SK-N-MC (cell line): ENCODE measurements around the gene DMBX1.

Experiments used
- DNase-seq: peaks from one replicate; pipeline ENCODE4 v3.0.0-alpha.2; 2011; ENCODE audit warnings: low read depth, low spot score
- H3K27ac ChIP-seq: fragments of 200-600 bp; sonication (generic); 2 replicates; pipeline ENCODE4 v1.5.1; 2016; ENCODE audit warnings: mixed run types
- H3K36me3 ChIP-seq: fragments of 200-600 bp; sonication (generic); 2 replicates; pipeline ENCODE4 v1.6.1; 2017; ENCODE audit warnings: antibody characterized with exemption, low read length, mixed read lengths; ENCODE audit not compliant: insufficient read depth
- H3K4me3 ChIP-seq: fragments of 200-600 bp; sonication (generic); 2 replicates; pipeline ENCODE4 v1.5.1; 2016
- H3K9ac ChIP-seq: fragments of 200-600 bp; sonication (generic); 2 replicates; pipeline ENCODE4 v1.8.0; 2017; ENCODE audit warnings: mixed run types, mixed read lengths; ENCODE audit not compliant: insufficient read length
- H3K9me3 ChIP-seq: fragments of 200-600 bp; sonication (generic); 2 replicates; pipeline ENCODE4 v1.6.1; 2017; ENCODE audit warnings: low read depth, mild to moderate bottlenecking, antibody characterized with exemption, low read length, moderate library complexity, mixed read lengths
- EZH2 ChIP-seq: fragments of 200-600 bp; sonication (generic); IDR thresholded peaks from one replicate; pipeline ENCODE4 v1.6.1; 2017; ENCODE audit warnings: antibody characterized with exemption
- FOXP2 ChIP-seq: optimal IDR thresholded peaks from 2 replicates; pipeline ENCODE3; 2011; ENCODE audit warnings: mild to moderate bottlenecking, moderate library complexity; ENCODE audit not compliant: insufficient read depth; ENCODE audit errors: extremely low read length, control extremely low read depth
- POLR2AphosphoS5 ChIP-seq: IDR thresholded peaks from 2 replicates; pipeline ENCODE4 v1.6.1; 2012; ENCODE audit warnings: mild to moderate bottlenecking, low read depth, low read length, borderline replicate concordance

The DMBX1 gene

DNA sequence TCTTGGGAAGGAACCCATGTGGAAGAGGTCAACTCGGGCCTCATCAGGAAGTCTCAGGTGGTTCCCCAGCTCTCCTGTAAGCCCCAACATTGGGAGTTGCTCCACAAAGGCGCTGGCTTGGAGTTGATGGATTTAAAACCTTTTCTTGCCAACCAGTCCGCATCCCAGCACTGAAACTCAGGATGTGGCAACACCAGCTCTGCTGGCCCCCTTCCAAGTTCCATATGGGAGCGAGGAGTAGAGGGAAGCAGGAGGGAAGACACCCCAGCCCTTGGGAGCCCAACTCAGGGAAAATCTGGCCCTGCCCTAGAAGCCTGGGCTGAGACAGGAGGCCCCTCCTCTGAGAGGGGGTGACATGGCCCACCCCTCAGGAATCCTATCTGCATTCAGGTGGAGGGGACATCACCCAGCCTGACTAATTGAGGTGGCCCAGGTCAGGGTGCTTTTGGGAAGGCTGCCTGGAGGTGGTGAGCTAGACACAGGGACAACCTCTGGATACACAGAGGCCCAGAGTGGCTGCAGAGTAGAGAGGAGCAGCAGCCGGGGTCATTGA, 33.1 kb upstream of the DMBX1 start:
- H3K4me3 ChIP-seq, result no peak overlapping the region
- H3K9me3 ChIP-seq, result no peaks in the 10 kb centered on the region
- no peaks in the 10 kb centered on the region for H3K36me3 ChIP-seq
- no peak overlapping the region for H3K9ac ChIP-seq
- DNase-seq, result no peak
- no peak overlapping the region for H3K27ac ChIP-seq
- TF ChIP-seq EZH2, result no peak
- TF ChIP-seq POLR2AphosphoS5, result no peak
- no peak for TF ChIP-seq FOXP2

DNA sequence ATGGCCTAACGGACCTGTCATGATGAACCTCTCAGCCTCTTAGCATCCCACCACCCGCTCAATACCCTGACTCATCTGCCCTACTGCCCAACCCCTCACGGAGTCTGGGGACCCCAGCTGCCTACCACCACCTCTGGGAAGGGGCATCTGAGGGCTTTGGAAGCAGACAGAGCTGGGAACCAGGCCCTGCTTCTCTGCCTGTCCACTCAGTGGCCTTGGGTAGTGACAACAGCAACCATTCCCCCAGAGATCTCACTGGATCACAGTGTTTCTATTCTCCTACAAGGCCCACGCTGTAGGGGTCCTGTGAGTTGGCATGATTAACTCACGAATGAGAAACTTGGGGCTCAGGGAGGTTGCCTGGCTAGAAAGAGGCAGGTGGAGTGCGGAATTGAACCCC, 32.5 kb upstream of the DMBX1 start:
- H3K4me3 ChIP-seq, result no peak overlapping the region

DNA sequence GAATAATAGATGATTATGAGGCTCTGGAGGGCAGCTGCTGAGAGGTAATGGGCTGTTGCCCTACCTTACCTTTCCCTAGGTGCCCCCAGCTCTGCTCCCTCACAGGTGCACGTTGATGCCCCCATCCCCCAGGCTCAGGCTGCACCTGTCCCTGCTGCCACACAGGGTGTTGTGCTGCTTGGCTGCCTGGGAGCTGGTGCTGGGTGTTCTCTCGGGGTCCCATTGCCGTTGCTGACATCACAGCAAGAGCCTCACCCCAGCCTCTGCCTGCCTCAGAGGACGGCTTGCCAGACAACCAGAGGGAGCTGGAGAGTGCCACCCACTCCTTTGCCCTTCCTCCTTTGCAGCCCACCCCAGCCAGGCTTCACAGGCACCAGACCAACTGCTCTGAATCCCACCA, 31.4 kb upstream of the DMBX1 start:
- no peaks in the 10 kb centered on the region for H3K9me3 ChIP-seq
- TF ChIP-seq FOXP2, result no peak
- no peak for TF ChIP-seq EZH2
- no peak overlapping the region for H3K27ac ChIP-seq
- H3K9ac ChIP-seq, result no peak overlapping the region
- no peaks in the 10 kb centered on the region for H3K36me3 ChIP-seq
- no peak for DNase-seq
- no peak overlapping the region for H3K4me3 ChIP-seq

More for the DNA sequence above, 32.5 kb upstream of the DMBX1 start:
- H3K36me3 ChIP-seq, result no peaks in the 10 kb centered on the region
- H3K9ac ChIP-seq, result no peak overlapping the region
- TF ChIP-seq POLR2AphosphoS5 (no peak), FOXP2 (no peak), EZH2 (no peak)
- no peak for DNase-seq
- H3K27ac ChIP-seq, result no peak overlapping the region
- H3K9me3 ChIP-seq, result no peaks in the 10 kb centered on the region

DNA sequence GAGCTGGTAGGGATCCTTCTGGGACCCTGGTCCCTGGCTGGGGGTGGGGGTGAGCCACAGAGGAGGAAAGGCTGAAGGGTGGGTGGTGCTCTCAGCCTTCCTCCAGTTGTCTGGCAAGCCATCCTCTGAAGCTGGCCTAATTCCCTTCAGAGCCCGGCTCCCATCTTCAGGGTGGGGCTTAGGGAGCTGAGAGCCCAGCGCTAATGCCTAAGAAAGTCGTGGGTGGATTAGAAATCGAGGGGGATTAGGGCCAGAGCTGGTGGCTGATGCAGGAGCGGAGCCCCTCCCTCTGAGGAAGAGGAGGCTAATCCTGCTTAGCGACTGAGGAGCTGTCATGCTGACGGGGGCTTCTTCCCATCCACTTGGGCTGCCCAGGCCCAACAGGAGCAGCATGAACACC, 30.8 kb upstream of the DMBX1 start:
- Histone ChIP-seq H3K36me3 (no peaks in the 10 kb centered on the region), H3K9ac (no peak overlapping the region), H3K27ac (no peak overlapping the region), H3K9me3 (no peaks in the 10 kb centered on the region), H3K4me3 (no peak overlapping the region)
- no peak for TF ChIP-seq FOXP2
- TF ChIP-seq POLR2AphosphoS5, result no peak
- TF ChIP-seq EZH2, result no peak
- no peak for DNase-seq

DNA sequence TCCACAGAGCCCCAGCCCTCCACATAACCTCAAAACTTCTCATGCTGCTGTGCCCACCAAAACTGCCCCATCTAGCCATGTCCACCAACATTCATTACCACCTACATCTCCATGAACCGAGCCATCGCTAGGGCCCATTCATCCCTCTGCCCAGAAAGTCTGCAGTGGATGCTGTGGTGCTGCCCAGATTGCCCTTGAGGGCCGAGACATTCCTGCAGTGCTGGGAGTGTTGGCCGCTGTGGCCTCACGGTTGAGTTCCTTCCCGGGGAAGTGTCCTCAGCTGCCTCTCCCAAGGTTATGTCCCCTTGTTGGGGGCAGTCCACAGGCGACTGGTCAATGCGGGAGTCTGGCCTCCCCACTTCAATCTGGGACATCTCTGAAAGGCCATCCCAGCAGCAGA, 30.3 kb upstream of the DMBX1 start:
- DNase-seq, result no peak
- no peak overlapping the region for H3K9ac ChIP-seq
- H3K27ac ChIP-seq, result no peak overlapping the region
- no peaks in the 10 kb centered on the region for H3K36me3 ChIP-seq
- no peak overlapping the region for H3K4me3 ChIP-seq
- TF ChIP-seq EZH2 (no peak), POLR2AphosphoS5 (no peak), FOXP2 (no peak)
- no peaks in the 10 kb centered on the region for H3K9me3 ChIP-seq

DNA sequence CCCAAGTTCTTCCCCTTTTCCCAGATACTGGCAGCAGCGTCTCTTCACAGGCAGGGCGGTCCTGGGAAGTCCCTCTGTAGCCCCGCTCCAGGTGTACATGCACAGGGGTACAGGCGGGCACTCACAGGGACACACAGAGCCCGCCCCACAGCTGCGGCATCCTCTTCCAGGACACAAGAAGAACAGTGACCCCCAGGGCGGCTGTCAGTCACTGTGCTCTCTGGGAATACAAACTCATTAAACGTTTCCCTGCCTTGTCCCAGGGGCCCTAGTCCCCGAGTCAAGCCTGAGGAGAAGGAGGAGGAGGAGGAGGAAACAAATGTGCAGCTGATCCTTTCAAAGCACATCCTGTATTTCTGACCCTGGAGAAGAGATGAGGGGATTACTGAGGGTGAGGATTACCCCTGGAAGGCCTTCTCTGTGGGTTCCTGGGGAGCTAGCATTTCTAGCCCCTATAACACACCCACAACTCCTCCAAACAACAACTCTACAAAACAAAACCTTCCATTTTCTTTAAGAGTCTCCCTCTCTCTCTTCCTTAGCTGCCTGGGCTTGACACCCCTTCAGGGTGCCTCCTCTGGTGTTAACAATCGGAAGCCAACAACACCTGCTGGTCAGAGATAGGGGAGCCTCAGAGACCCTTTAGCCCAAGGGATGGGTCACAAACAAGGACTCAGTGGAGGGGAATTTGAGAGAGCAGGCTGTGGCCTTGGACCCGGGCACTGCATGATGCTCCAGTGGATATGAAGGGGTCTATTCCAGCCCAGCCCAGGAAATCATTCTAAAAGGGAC, 28.4 kb upstream of the DMBX1 start:
- TF ChIP-seq EZH2, result no peak
- TF ChIP-seq POLR2AphosphoS5, result no peak
- TF ChIP-seq FOXP2, result no peak
- H3K36me3 ChIP-seq, result no peaks in the 10 kb centered on the region
- H3K4me3 ChIP-seq, result no peak overlapping the region
- no peak overlapping the region for H3K9ac ChIP-seq
- no peak overlapping the region for H3K27ac ChIP-seq
- DNase-seq, result no peak
- no peaks in the 10 kb centered on the region for H3K9me3 ChIP-seq

DNA sequence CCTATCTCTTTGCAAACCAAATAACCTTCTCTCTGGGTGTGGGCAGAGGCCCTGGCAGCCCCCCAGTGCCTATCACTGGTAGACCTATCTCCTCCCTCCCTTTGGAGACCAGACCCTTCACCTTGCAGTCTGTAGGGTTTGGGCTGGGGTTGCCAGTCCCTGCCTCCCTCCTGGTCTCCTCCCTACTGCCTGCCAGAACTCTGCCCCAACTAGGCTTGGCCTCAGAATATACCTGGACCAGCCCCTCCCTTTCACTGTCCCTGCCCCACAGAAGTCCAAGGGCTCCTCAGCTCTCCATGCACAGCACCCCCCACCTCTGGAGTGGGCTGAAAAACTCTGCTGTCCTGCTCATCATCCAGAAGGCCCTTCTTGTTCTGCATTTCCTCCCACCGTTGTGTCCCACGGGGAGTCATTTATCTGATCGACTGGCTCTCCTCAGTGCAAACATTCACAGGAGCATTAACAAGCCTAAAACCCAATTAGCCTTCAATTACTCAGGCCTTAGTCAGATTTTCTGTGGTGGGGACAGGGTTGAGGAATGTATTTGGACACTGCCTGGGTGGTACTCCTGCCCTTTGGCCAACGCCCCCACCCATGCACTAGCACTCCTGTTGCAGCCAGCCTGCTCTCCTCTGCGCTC, 27.7 kb upstream of the DMBX1 start:
- TF ChIP-seq EZH2 (no peak), POLR2AphosphoS5 (no peak), FOXP2 (no peak)
- no peak overlapping the region for H3K4me3 ChIP-seq
- H3K9ac ChIP-seq, result no peak overlapping the region
- no peaks in the 10 kb centered on the region for H3K9me3 ChIP-seq
- no peak overlapping the region for H3K27ac ChIP-seq
- DNase-seq, result no peak
- no peaks in the 10 kb centered on the region for H3K36me3 ChIP-seq

DNA sequence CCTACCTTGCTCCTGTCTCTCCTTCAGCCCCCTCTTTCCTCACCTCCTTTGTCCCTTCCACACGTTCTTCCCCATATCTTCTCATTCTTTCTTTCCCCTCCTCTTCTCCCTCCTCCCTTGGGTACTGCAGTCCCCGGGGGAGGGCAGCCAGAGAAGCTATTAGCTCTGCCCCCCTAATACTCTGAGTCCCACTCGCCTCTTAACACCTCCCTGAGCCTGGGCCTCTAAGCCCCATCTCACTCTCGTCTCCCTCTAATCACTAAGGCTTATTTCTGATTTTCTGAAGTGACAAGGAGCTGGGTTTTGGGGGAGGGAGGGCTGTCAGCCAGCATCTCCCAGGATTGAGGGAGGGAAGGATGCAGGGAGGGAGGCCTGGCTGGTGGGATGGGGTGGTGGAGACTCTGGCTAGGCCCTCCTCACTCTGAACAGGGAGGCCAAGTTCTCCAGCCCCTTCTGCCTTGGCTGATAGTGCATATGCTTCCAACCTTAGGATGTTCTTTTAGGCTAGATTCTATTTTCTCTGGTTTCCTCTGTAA, 25.6 kb upstream of the DMBX1 start:
- Histone ChIP-seq H3K36me3 (no peaks in the 10 kb centered on the region), H3K4me3 (no peak overlapping the region), H3K9ac (no peak overlapping the region), H3K9me3 (no peaks in the 10 kb centered on the region), H3K27ac (no peak overlapping the region)
- TF ChIP-seq EZH2 (no peak), POLR2AphosphoS5 (no peak), FOXP2 (no peak)
- DNase-seq, result no peak
